GM10248 (cell line): ENCODE measurements around the gene TET1.
"Not testable (repeated sequence)": the region's sequence is repeated elsewhere in the genome, so short reads cannot be mapped to it uniquely, and the experiment has no call there.

Experiments used
- CTCF ChIA-PET: fragments of 300-600 bp; sonication (Branson Sonifier 250); formaldehyde crosslinking; extraction: SDS; loops from one replicate; lab custom pipeline; 2021; ENCODE audit warnings: antibody characterized with exemption; lab: Yijun Ruan, JAX
- POLR2A ChIA-PET: fragments of 350-650 bp; sonication (Branson Sonifier 250); formaldehyde crosslinking; extraction: SDS; loops from one replicate; lab custom pipeline; 2020; ENCODE audit warnings: antibody characterized with exemption; lab: Yijun Ruan, JAX
- DNase-seq: peaks from one replicate; pipeline ENCODE4 v3.0.0; 2012; ENCODE audit errors: extremely low spot score
- TF ChIP-seq, protein P1 (sequence below): IDR thresholded peaks from 2 replicates; pipeline ENCODE4 v1.5.1; 2012; ENCODE audit warnings: mild to moderate bottlenecking, low read depth; ENCODE audit errors: extremely low read depth, missing control alignments, control extremely low read depth

The TET1 gene

GRCh38 chr10:68560186-68560942 is at the start of gene TET1:
Gene TET1, plus strand, starts transcription at chr10:68560337. Its CDS starts 12,002 bp downstream, at chr10:68572339.
- peak; percentile 31 for DNase-seq
- TF ChIP-seq, protein P1, sequence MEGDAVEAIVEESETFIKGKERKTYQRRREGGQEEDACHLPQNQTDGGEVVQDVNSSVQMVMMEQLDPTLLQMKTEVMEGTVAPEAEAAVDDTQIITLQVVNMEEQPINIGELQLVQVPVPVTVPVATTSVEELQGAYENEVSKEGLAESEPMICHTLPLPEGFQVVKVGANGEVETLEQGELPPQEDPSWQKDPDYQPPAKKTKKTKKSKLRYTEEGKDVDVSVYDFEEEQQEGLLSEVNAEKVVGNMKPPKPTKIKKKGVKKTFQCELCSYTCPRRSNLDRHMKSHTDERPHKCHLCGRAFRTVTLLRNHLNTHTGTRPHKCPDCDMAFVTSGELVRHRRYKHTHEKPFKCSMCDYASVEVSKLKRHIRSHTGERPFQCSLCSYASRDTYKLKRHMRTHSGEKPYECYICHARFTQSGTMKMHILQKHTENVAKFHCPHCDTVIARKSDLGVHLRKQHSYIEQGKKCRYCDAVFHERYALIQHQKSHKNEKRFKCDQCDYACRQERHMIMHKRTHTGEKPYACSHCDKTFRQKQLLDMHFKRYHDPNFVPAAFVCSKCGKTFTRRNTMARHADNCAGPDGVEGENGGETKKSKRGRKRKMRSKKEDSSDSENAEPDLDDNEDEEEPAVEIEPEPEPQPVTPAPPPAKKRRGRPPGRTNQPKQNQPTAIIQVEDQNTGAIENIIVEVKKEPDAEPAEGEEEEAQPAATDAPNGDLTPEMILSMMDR = no peak
- ChIA-PET CTCF (interaction anchor here (1.3 to 3.0 kb wide), 2 partner anchors 10 to 11 kb away, joined by 3 to 25 read pairs; no protein-coding TSS in a partner anchor), POLR2A (no interaction called here)

- POLR2A ChIA-PET, CTCF ChIA-PET, DNase-seq: not testable (repeated sequence)
Observed at GRCh38 chr10:68516216-68516615, 43.9 kb upstream of the TET1 start.

- ChIA-PET POLR2A (no interaction called here), CTCF (no interaction called here)
- TF ChIP-seq, protein P1 = no peak
- no peak for DNase-seq
Observed at GRCh38 chr10:68516766-68517165, 43.4 kb upstream of the TET1 start.

DNA sequence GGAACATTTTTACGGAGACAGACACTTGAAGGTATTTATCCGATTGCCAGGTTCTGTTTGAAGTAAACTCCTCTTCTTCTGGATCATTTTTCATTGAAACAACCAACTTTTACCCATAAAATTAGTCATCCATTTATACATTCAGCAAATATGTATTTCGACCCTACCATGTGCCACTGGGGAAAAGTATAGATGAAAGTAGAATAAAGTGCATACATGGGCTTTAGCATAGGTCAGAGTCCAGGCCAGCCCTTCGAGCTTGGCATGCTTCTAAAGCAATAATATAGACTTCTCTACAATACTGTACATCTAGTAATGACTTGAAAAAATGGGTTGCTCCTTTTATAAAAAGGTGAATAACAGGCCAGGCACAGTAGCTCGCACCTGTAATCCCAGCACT is 42.9 kb upstream of the TET1 start:
- ChIA-PET CTCF (no interaction called here), POLR2A (no interaction called here)
- TF ChIP-seq, protein P1 = no peak
- DNase-seq = no peak

DNA sequence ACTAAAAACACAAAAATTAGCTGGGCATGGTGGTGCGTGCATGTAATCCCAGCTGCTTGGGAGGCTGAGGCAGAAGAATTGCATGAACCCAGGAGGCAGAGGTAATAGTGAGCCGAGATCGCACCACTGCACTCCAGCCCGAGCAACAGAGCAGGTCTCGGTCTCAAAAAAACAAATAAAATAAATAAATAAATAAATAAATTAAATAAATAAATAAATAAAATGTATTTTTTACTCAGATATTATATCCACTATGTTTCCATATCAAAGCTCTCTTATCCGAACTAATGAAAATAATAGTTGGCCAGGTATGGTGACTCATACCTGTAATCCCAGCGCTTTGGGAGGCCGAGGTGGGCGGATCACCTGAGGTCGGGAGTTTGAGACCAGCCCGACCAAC is 41.5 kb upstream of the TET1 start:
- POLR2A ChIA-PET = not testable (repeated sequence)
- CTCF ChIA-PET = interaction anchor here (1.3 kb wide), 1 partner anchor 32 kb away, joined by 3 read pairs; no protein-coding TSS in a partner anchor

DNA sequence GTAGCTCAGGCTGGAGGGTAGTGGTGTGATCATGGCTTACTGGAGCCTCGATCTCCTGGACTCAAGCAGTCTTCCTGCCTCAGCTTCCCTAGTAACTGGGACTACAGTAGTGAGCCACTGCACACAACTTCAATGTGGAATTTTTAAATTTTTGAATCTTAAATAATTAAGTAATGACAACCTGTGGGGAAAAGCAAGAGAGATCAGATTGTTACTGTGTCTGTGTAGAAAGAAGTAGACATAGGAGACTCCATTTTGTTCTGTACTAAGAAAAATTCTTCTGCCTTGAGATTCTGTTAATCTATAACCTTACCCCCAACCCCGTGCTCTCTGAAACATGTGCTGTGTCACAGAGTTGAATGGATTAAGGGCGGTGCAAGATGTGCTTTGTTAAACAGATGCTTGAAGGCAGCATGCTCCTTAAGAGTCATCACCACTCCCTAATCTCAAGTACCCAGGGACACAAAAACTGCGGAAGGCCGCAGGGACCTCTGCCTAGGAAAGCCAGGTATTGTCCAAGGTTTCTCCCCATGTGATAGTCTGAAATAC is 34.6 kb upstream of the TET1 start:
- POLR2A ChIA-PET, CTCF ChIA-PET, DNase-seq: not testable (repeated sequence)

More for the DNA sequence above, 41.5 kb upstream of the TET1 start:
- DNase-seq = not testable (repeated sequence)

GRCh38 chr10:68526634-68527307 is 33.4 kb upstream of the TET1 start:
- TF ChIP-seq, protein P1 = no peak
- CTCF ChIA-PET = interaction anchor here (0.9 to 1.0 kb wide), 2 partner anchors 23 to 59 kb away, joined by 3 read pairs; no protein-coding TSS in a partner anchor
- no peak for DNase-seq
- POLR2A ChIA-PET = no interaction called here

DNA sequence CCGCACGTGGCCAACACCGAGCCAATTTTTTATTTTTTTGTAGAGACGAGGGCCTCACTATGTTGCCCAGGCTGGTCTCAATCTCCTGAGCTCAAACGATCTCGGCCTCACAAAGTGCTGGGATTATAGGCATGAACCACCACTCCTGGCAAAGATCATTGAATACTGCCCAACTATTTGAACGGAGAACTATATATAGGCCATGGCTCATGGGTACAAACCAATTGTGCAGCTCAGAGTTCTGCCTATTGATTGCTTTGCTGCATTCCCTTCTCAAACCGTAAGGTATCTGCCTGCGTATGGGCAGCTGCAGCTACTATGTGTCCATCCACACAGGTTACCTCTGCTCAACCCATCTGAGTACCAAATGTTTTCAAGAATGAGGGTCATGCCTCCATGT is 23.2 kb upstream of the TET1 start:
- ChIA-PET POLR2A (no interaction called here), CTCF (interaction anchor here (7.3 kb wide), 1 partner anchor 13 kb away, joined by 58 read pairs; no protein-coding TSS in a partner anchor)
- no peak for DNase-seq
- TF ChIP-seq, protein P1 = no peak
